Superior temporal gyrus (tissue), 1 donor: ENCODE results near the gene DPP7.
A peak's percentile ranks its signal among the peaks of the same experiment; 100 is the strongest.

ENCODE experiments used
- DNase-seq: peaks from one replicate; pipeline ENCODE4 v3.0.0-alpha.2; 2016; ENCODE audit errors: extremely low spot score

Gene DPP7

GRCh38 chr9:137114613-137115393, at the start of gene DPP7:
TSS of gene DPP7 (minus strand) at chr9:137114733. CDS start at chr9:137114713, 20 bp downstream.
- DNase-seq = peak; percentile 74

- no peak for DNase-seq
Measured at GRCh38 chr9:137163805-137164204, 49.3 kb upstream of the DPP7 start.

DNA sequence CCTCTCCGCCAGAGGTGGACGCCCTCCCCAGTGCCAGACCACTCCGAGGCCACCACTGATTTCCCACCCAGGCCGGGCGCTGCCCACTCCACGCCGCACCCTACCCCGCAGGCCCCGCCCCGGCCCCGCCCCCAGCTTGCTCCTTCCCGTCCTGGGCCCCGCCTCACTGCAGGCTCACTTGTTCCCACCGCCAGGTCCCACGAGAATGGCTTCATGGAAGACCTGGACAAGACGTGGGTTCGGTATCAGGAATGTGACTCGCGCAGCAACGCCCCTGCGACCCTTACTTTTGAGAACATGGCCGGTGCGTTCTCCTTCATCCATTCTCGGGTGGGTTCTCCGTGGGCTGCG, 48.8 kb upstream of the DPP7 start:
- no peak for DNase-seq

DNA sequence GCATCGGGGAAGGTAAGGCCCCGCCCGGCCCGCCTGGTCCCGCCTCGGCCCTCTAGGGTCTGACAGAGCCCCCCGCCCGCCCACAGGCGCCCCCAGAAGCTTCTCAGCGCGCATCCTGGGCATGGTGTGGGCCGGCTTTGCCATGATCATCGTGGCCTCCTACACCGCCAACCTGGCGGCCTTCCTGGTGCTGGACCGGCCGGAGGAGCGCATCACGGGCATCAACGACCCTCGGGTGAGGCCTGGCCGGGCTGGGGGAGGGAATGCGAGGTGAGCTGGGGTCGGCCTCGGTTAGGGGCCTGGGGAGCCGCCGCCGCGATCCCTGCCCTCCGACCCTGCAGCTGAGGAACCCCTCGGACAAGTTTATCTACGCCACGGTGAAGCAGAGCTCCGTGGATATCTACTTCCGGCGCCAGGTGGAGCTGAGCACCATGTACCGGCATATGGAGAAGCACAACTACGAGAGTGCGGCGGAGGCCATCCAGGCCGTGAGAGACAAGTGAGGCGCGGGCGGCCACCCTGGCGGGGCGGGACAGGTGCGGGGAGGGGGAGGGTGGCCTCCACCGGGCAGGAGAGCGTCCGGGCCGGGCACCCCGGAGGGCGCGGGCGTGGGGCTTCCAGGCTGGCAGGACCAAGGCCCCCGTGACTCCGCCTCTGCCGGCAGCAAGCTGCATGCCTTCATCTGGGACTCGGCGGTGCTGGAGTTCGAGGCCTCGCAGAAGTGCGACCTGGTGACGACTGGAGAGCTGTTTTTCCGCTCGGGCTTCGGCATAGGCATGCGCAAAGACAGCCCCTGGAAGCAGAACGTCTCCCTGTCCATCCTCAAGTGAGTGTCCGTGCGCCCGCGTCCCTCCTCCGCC, 48.2 kb upstream of the DPP7 start:
- DNase-seq = no peak

DNA sequence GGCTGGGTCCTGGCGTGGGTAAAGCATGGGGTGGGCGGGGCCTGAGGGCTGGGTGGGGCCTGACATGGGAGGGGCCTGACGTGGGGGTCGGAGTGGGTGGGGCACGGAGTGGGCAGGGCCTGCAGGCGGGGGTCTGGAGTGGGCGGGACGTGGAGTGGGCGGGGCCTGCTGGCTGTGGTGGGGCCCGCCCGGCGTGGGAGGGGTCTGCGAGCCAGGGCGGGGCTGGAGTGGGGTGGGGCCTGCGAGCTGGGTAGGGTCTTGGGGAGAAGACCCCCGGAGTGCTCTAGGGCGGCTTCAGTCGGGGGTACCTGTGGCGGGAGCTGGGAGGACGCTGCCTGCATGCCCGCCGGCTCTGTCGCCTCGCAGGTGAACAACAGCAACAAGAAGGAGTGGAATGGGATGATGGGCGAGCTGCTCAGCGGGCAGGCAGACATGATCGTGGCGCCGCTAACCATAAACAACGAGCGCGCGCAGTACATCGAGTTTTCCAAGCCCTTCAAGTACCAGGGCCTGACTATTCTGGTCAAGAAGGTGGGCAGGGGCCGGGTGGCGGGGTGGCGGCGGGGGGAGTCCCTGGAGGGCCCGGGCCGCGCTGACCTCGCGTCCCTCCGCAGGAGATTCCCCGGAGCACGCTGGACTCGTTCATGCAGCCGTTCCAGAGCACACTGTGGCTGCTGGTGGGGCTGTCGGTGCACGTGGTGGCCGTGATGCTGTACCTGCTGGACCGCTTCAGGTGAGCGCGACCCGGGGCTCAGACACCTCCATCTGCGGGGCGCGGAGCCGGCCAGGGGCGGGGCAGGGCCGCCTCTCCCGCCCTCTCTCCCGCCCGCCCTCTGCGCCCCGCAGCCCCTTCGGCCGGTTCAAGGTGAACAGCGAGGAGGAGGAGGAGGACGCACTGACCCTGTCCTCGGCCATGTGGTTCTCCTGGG, 47.3 kb upstream of the DPP7 start:
- no peak for DNase-seq

DNA sequence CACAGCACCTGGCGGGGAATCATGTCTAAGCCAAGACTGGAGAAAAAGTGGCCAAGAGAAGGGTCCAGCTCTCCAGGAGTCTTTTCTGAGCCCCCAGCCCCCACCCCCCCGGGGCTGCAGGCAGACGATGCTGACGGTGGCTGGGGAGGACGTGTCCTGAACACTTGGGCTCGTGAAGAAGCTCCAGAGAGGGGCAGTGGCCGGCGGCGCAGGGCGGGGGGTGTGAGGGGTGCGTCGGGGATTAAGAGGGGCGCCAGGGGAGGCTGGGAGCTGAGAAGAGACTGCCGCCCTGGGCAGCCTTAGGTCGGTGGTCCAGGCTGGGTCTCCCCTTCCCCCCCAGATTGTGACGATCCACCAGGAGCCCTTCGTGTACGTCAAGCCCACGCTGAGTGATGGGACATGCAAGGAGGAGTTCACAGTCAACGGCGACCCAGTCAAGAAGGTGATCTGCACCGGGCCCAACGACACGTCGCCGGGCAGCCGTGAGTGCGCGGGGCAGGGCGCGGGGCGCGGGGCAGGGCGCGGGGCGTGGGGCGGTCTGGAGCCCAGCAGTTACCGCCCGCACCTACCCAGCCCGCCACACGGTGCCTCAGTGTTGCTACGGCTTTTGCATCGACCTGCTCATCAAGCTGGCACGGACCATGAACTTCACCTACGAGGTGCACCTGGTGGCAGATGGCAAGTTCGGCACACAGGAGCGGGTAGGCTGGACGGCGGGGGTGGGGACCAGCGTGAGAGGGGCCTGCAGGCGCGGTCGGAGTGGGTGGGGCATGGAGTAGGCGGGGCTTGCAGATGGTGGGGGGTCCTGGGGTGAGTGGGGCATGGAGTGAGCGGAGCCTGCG, 46.4 kb upstream of the DPP7 start:
- no peak for DNase-seq

GRCh38 chr9:137160054-137160425, 45.5 kb upstream of the DPP7 start:
- no peak for DNase-seq

- DNase-seq = no peak
Measured at GRCh38 chr9:137159105-137160053, 44.8 kb upstream of the DPP7 start.

DNA sequence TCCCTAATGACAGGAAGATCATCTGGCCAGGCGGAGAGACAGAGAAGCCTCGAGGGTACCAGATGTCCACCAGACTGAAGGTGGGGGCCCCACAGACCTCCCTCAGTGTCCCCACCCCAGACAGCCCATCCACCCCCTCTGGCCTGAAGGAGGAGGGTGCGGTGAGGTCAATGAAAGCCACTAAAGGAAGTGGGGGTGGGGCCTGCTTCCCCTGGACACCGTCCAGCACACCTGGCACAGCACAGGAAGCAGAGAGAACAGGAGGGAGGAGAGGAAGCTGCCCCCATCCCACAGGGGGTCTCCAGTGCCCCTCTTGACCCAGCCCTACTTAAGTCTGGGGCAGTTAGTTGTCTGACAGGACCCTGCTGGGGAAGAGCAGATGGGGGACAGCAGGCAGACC, 44.1 kb upstream of the DPP7 start:
- DNase-seq = no peak

GRCh38 chr9:137157618-137158415, 43.3 kb upstream of the DPP7 start:
- no peak for DNase-seq

GRCh38 chr9:137156567-137157375, 42.2 kb upstream of the DPP7 start:
- no peak for DNase-seq

DNA sequence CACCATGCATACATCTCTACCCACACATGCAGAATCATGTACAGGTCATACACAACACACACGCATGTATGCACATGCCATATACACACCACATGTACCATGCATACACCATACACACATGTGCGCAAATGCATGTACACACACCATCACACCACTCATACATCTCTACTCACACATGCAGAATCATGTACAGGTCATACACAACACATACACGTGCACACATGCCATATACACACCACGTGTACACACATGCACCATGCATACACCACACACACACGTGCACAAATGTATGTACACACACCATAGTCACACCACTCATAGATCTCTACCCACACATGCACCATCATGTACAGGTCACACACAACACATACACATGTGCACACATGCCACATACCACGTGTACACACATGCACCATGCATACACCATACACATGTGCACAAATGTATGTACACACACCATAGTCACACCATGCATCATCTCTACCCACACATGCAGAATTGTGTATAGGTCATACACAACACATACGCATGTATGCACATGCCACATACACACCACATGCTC, 38.4 kb upstream of the DPP7 start:
- DNase-seq = no peak

DNA sequence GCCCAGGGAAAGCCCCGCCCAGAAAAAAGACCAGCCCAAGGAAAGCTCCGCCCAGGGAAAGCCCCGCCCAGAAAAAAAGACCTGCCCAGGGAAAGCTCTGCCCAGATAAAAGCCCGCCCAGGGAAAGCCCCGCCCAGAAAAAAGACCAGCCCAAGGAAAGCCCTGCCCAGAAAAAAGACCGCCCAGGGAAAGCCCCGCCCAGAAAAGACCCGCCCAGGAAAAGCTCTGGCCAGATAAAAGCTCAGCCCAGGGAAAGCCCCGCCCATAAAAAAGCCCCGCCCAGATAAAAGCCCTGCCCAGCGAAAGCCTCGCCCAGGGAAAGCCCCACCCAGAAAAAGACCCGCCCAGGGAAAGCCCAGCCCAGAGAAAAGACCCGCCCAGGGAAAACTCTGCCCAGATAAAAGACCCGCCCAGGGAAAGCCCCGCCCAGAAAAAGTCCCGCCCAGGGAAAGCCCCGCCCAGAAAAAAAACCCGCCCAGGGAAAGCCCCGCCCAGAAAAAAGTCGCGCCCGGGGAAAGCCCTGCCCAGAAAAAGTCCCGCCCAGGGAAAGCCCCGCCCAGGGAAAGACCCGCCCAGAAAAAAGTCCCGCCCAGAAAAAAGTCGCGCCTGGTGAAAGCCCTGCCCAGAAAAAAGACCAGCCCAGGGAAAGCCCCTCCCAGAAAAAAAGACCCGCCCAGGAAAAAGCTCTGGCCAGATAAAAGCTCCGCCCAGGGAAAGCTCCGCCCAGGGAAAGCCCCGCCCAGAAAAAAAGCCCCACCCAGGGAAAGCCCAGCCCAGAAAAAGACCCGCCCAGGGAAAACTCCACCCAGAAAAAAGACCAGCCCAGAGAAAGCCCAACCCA, 36.3 kb upstream of the DPP7 start:
- DNase-seq = no peak

DNA sequence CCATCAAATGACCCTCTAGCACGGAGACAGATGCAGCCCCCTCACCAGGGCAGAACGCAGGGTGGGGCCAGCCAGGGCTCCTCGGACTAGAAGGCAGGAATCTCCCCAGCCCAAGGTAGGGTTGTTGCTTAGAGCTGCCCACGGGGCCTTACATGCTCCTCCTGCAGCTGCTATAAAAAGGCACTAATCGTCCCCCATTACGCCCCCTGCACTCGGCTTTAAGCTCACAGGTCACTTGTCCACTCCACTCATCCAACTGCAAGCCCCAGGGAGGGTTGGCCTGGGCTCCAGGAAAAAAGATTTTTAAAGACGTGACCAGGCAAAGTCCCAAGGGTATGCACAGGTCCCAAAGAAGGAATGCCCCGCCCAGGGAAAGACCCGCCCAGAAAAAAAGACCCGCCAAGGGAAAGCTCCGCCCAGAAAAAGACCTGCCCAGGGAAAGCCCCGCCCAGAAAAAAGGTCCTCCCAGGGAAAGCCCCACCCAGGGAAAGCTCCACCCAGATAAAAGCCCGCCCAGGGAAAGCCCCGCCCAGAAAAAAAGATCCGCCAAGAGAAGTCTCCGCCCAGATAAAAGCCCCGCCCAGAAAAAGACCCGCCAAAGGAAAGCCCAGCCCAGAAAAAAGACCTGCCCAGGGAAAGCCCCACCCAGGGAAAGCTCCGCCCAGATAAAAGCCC, 35.5 kb upstream of the DPP7 start:
- DNase-seq = no peak

DNA sequence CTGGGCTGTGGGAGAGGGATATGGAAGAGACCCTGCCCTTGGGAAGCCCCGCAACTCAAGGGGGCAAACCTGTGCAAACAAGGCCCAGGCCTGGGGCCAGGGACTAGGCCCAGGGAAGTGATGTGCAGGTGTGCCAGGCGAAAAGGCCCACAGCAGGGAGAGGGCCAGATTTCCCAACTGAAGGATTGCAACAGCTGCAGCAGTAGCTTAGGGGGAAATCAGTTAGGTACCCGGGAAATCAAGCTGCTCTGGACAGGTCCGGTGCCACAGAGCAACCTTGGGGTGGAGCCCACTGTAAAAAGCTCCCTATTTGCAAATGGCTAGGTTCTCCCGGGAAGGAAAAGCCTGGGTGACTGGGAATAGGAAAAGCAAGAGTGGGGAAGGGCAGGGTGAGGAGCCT, 34.8 kb upstream of the DPP7 start:
- DNase-seq = no peak

DNA sequence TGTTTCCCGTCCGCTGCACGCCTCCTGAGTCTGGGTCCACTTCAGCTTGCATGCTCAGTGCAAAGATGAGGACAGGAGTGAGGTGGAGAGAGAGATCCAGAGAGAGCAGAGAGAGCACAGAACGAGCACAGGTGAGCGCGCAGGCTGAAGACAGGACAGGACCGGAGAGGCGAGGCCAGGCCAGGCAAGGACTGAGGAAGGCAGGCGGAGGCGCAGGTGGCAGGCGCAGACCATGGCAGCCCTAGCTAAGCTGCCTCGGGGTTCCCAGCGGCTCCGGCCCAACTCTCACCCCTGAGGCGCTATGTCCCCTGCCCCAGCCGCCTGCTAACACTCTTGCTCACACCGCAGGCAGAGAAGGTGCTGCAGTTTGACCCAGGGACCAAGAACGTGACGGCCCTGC, 34.1 kb upstream of the DPP7 start:
- no peak for DNase-seq

DNA sequence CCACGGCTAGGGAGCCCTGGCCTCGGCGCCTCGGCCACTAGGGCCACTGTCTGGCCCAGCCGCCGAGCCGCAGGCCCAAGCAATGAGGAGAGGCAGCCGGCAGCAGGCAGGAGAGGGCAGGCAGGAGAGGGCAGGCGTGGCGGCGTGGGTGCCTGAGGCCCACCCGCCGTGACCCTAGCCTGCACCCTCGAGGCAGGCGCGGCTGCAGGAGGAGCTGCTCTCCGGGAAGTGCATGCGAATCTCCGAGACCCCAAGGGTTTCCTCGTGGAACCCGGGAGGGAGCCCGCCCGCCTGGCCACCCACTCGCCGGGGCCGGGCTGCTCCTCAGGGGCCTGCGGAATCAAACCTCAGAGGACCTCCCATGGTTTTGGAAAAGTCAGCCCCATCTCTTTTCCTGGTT, 33.7 kb upstream of the DPP7 start:
- no peak for DNase-seq
